HepG2 (cell line): Measurements from ENCODE around the gene CRAT. TPM values are rescaled to one million over a fixed set of nuclear protein-coding genes. Genes with fewer than 3 reads are reported as not detected.

Experiments
- AGO1 ChIP-seq: fragments of 200-400 bp; formaldehyde crosslinking; IDR thresholded peaks from 2 replicates; pipeline ENCODE4 v1.6.1; 2017; ENCODE audit warnings: mild to moderate bottlenecking, low read depth, low read length, moderate library complexity; ENCODE audit not compliant: poor library complexity, severe bottlenecking
- DBP ChIP-seq: sonication (generic); formaldehyde crosslinking; IDR thresholded peaks from 2 replicates; pipeline ENCODE4 v1.4.0; 2020; ENCODE audit warnings: missing genetic modification reagents; ENCODE audit errors: not compliant biosample characterization
- EP300 ChIP-seq, 3 experiments: sonication (generic) in 1 of 3; formaldehyde crosslinking in 1 of 3; IDR thresholded peaks; 2 replicates each; pipeline versions ENCODE4 v1.5.1 to v1.6.1; 2011 to 2020; ENCODE audit warnings: low read depth in 2 of 3, low read length in 2 of 3, borderline replicate concordance in 1 of 3, improper control_type of control experiment in 1 of 3, mild to moderate bottlenecking in 1 of 3, missing genetic modification reagents in 1 of 3, moderate library complexity in 1 of 3
- ERF ChIP-seq: IDR thresholded peaks from 2 replicates; pipeline ENCODE4 v1.6.1; 2018; ENCODE audit warnings: missing biosample characterization, missing genetic modification reagents
- ESRRA ChIP-seq: sonication (generic); formaldehyde crosslinking; IDR thresholded peaks from 2 replicates; pipeline ENCODE4 v1.5.1; 2020; ENCODE audit warnings: mild to moderate bottlenecking, low read depth, missing genetic modification reagents
- FOXK2 ChIP-seq: fragments of 450-650 bp; IDR thresholded peaks from 2 replicates; pipeline ENCODE4 v1.6.1; 2016
- HMGA1 ChIP-seq: sonication (generic); formaldehyde crosslinking; conservative IDR thresholded peaks from 2 replicates; pipeline ENCODE4 v1.4.0; 2020; ENCODE audit warnings: missing genetic modification reagents
- HOMEZ ChIP-seq: IDR thresholded peaks from 2 replicates; pipeline ENCODE4 v1.6.1; 2016; ENCODE audit warnings: low read depth
- JARID2 ChIP-seq: sonication (generic); formaldehyde crosslinking; IDR thresholded peaks from 2 replicates; pipeline ENCODE4 v1.8.1; 2023; ENCODE audit warnings: missing genetic modification reagents, inconsistent platforms; ENCODE audit not compliant: insufficient replicate concordance
- KLF16 ChIP-seq, 2 experiments: sonication (generic) in 1 of 2; formaldehyde crosslinking in 1 of 2; IDR thresholded peaks; 2 replicates each; pipeline versions ENCODE4 v1.6.1 to v1.8.0; 2016 to 2023; ENCODE audit warnings: missing genetic modification reagents in 2 of 2, missing compliant biosample characterization in 1 of 2
- MEF2D ChIP-seq: sonication (generic); formaldehyde crosslinking; IDR thresholded peaks from 2 replicates; pipeline ENCODE4 v1.5.1; 2020; ENCODE audit warnings: mild to moderate bottlenecking, missing genetic modification reagents
- NAIF1 ChIP-seq: sonication (generic); formaldehyde crosslinking; IDR thresholded peaks from 2 replicates; pipeline ENCODE4 v1.5.0; 2020; ENCODE audit warnings: mild to moderate bottlenecking, missing genetic modification reagents, borderline replicate concordance
- PAF1 ChIP-seq: IDR thresholded peaks from 2 replicates; pipeline ENCODE4 v1.6.1; 2016; ENCODE audit warnings: missing genetic modification reagents, missing compliant biosample characterization
- RBAK ChIP-seq: sonication (generic); formaldehyde crosslinking; IDR thresholded peaks from 2 replicates; pipeline ENCODE4 v1.5.1; 2020; ENCODE audit warnings: mild to moderate bottlenecking, missing genetic modification reagents
- SAFB2 ChIP-seq: sonication (generic); formaldehyde crosslinking; IDR thresholded peaks from 2 replicates; pipeline ENCODE4 v1.5.1; 2020; ENCODE audit warnings: missing genetic modification reagents, low read depth, mild to moderate bottlenecking, borderline replicate concordance
- SRSF9 ChIP-seq: fragments of 200-400 bp; formaldehyde crosslinking; IDR thresholded peaks from 2 replicates; pipeline ENCODE4 v1.6.1; 2018; ENCODE audit warnings: borderline replicate concordance, mild to moderate bottlenecking, low read depth, low read length; ENCODE audit not compliant: insufficient read depth, poor library complexity, severe bottlenecking
- TEAD2 ChIP-seq: sonication (generic); formaldehyde crosslinking; IDR thresholded peaks from 2 replicates; pipeline ENCODE4 v1.9.0; 2021; ENCODE audit warnings: missing genetic modification reagents
- ZFP1 ChIP-seq: IDR thresholded peaks from 2 replicates; pipeline ENCODE4 v1.6.1; 2016
- ZNF121 ChIP-seq: sonication (generic); formaldehyde crosslinking; IDR thresholded peaks from 2 replicates; pipeline ENCODE4 v1.5.0; 2020; ENCODE audit warnings: mild to moderate bottlenecking, missing genetic modification reagents
- ZNF264 ChIP-seq: sonication (generic); formaldehyde crosslinking; IDR thresholded peaks from 2 replicates; pipeline ENCODE4 v1.4.0; 2020; ENCODE audit warnings: missing genetic modification reagents
- ZNF331 ChIP-seq: sonication (generic); formaldehyde crosslinking; IDR thresholded peaks from 2 replicates; pipeline ENCODE4 v1.4.0; 2020; ENCODE audit warnings: missing genetic modification reagents
- ZNF414 ChIP-seq: sonication (generic); formaldehyde crosslinking; IDR thresholded peaks from 2 replicates; pipeline ENCODE4 v1.5.0; 2020; ENCODE audit warnings: missing genetic modification reagents
- ZNF513 ChIP-seq: sonication (generic); formaldehyde crosslinking; conservative IDR thresholded peaks from 2 replicates; pipeline ENCODE4 v1.5.0; 2020; ENCODE audit warnings: missing genetic modification reagents
- ZNF557 ChIP-seq: sonication (generic); formaldehyde crosslinking; IDR thresholded peaks from 2 replicates; pipeline ENCODE4 v1.4.0; 2020; ENCODE audit warnings: missing genetic modification reagents
- ZNF883 ChIP-seq: sonication (generic); formaldehyde crosslinking; IDR thresholded peaks from 2 replicates; pipeline ENCODE4 v1.5.1; 2020; ENCODE audit warnings: mild to moderate bottlenecking, missing genetic modification reagents; ENCODE audit errors: not compliant biosample characterization
- polyA plus RNA-seq, 8 experiments: library from polyadenylated mRNA; depleted of rRNA in 3 of 8; stranded (reverse) in 7 of 8; unstranded in 1 of 8; fragments of >200 nt; fragmentation: Illumina TruSeq in 4 of 8; extraction: Trizol in 4 of 8; gene quantifications; 2 replicates each; pipeline versions ENCODE4 v1.2.1 to v1.2.3, GENCODE V29; 2011 to 2016; ENCODE audit warnings: low read depth in 4 of 8, missing spikeins in 1 of 8, mixed read lengths in 1 of 8; ENCODE audit not compliant: insufficient read depth in 1 of 8
- total RNA-seq, 5 experiments: library from RNA; depleted of rRNA; stranded (reverse); fragments of >200 nt; fragmentation: Illumina TruSeq; extraction: Trizol; gene quantifications; 2 replicates each; pipeline ENCODE4 v1.2.3, GENCODE V29; 2016; ENCODE audit warnings: low read depth in 1 of 5

Gene CRAT
- total and polyA plus RNA-seq, 2 of the 13 experiments (the other 11 are each of a cell fraction or from before 2014, with no cell fraction given) = 26.1 to 26.6 TPM

- TF ChIP-seq EP300 (IDR thresholded peaks at IDR 0.05; ENCODE audit: low read depth in 2 of 2, low read length in 2 of 2) = peak in 1 of 2 experiments; percentile 21; a peak in 1 of 4 replicates
- peak; percentile 47; the same call in 1 of the 2 replicates for TF ChIP-seq EP300 (CRISPR knock-in tag; IDR thresholded peaks at IDR 0.05; ENCODE audit: borderline replicate concordance)
- peak; percentile 52; the same call in 1 of the 2 replicates for TF ChIP-seq FOXK2
- TF ChIP-seq ZNF883 (CRISPR knock-in tag) = no peak
- TF ChIP-seq SRSF9 = no peak
- 0 out of 2 replicates have a peak, but pooled peaks have one; percentile 35 for TF ChIP-seq RBAK
- no peak for TF ChIP-seq ZNF557
- peak; percentile 80 for TF ChIP-seq ZNF264
- no peak; the same call in 1 of the 2 replicates for TF ChIP-seq ZFP1
- TF ChIP-seq NAIF1 (CRISPR knock-in tag) = no peak
- 0 out of 2 replicates have a peak, but pooled peaks have one; percentile 58 for TF ChIP-seq HOMEZ (CRISPR knock-in tag)
- TF ChIP-seq HMGA1 (CRISPR knock-in tag) = no peak
- TF ChIP-seq ZNF513 = no peak
- TF ChIP-seq ZNF121 (CRISPR knock-in tag) = peak; percentile 65; the same call in 1 of the 2 replicates
- TF ChIP-seq SAFB2 = no peak
- TF ChIP-seq TEAD2 (CRISPR knock-in tag) = no peak
- no peak for TF ChIP-seq AGO1
- peak; percentile 83 for TF ChIP-seq ZNF331 (CRISPR knock-in tag)
- peak; percentile 92 for TF ChIP-seq ESRRA (CRISPR knock-in tag)
- peak; percentile 47; the same call in 1 of the 2 replicates for TF ChIP-seq ERF (CRISPR knock-in tag)
- no peak for TF ChIP-seq PAF1 (CRISPR knock-in tag)
- no peak for TF ChIP-seq ZNF414
- TF ChIP-seq JARID2 (CRISPR knock-in tag) = no peak
- peak; percentile 80 for TF ChIP-seq MEF2D (CRISPR knock-in tag)
- TF ChIP-seq KLF16 (CRISPR knock-in tag; IDR thresholded peaks at IDR 0.05) = peak in 1 of 2 experiments; percentile 35; a peak in 1 of 4 replicates
- TF ChIP-seq DBP (CRISPR knock-in tag) = no peak
Observed at GRCh38 chr9:129064499-129064908, 46.1 kb downstream of the CRAT start (continued).
